Esophagus muscularis mucosa (tissue), 4 donors: ENCODE results near the gene CHKA. TPM values are rescaled to one million over a fixed set of nuclear protein-coding genes. Genes with fewer than 3 reads are reported as not detected.

Source experiments
- DNase-seq: peaks from one replicate; pipeline ENCODE4 v3.0.0-alpha.2; 2017; ENCODE audit errors: extremely low spot score
- H3K27ac ChIP-seq, 4 donors: fragments of 200-600 bp; sonication (generic); replicated peaks in 1 of 4; 1 replicate in 3 of 4; 2 replicates in 1 of 4; pipeline ENCODE4 v1.5.1; 2016 to 2019; ENCODE audit warnings: mild to moderate bottlenecking in 1 of 4
- H3K27me3 ChIP-seq, 4 donors: fragments of 200-600 bp; sonication (generic); one replicate each; pipeline versions ENCODE4 v1.5.1 to v1.6.0; 2016 to 2019
- H3K36me3 ChIP-seq, 4 donors: fragments of 200-600 bp; sonication (generic); one replicate each; pipeline ENCODE4 v1.5.1; 2016 to 2019
- H3K4me1 ChIP-seq, 4 donors: fragments of 200-600 bp; sonication (generic); one replicate each; pipeline ENCODE4 v1.5.1; 2016 to 2019
- H3K4me3 ChIP-seq, 4 donors: fragments of 200-600 bp; sonication (generic); 1 replicate in 2 of 4; 2 replicates in 2 of 4; pipeline ENCODE4 v1.5.1; 2016 to 2019; ENCODE audit warnings: mild to moderate bottlenecking in 4 of 4, moderate library complexity in 1 of 4
- H3K9me3 ChIP-seq, 4 donors: fragments of 200-600 bp; sonication (generic); 1 replicate in 3 of 4; 2 replicates in 1 of 4; pipeline ENCODE4 v1.5.1; 2016 to 2019
- CTCF ChIP-seq, 3 experiments: fragments of 200-600 bp in 2 of 3; fragments of 450-650 bp in 1 of 3; sonication (generic) in 2 of 3; IDR thresholded peaks; one replicate each; pipeline ENCODE4 v1.5.1; 2017 to 2019; ENCODE audit warnings: antibody characterized with exemption in 3 of 3, mild to moderate bottlenecking in 2 of 3, moderate library complexity in 1 of 3
- EP300 ChIP-seq: sonication (generic); formaldehyde crosslinking; IDR thresholded peaks from one replicate; pipeline ENCODE4 v1.6.1; 2017; ENCODE audit warnings: antibody characterized with exemption
- POLR2A ChIP-seq: fragments of 450-650 bp; IDR thresholded peaks from one replicate; pipeline ENCODE4 v1.6.1; 2017; ENCODE audit warnings: antibody characterized with exemption, moderate library complexity, mild to moderate bottlenecking, low read depth
- POLR2AphosphoS5 ChIP-seq, 2 donors: sonication (generic); formaldehyde crosslinking; IDR thresholded peaks; one replicate each; pipeline ENCODE4 v1.6.1; 2017; ENCODE audit warnings: antibody characterized with exemption in 2 of 2
- WGBS: methylation state at CpG from one replicate; pipeline ENCODE4 v1.1.5; 2018; 5-methylcytosine and 5-hydroxymethylcytosine counted together
- intact Hi-C: fragments of 100-400 bp; cut with DNase I; formaldehyde crosslinking; loops from one replicate; pipeline ENCODE4 v1.15.1; 2023
- total RNA-seq, 4 donors: library from RNA; depleted of rRNA; stranded (reverse); fragments of >200 nt; gene quantifications; one replicate each; pipeline versions ENCODE4 v1.1.0 to v1.2.1, GENCODE V29; 2016

The CHKA gene
- total RNA-seq, 4 donors from 2014 or later = 13.8 to 20.3 (median 18.3) TPM

- Histone ChIP-seq H3K4me3 (no peak overlapping the region), H3K36me3 (peaks cover 0 to 38% (median 10%) of the 10 kb centered on the region in 4 donors), H3K9me3 (no peaks in the 10 kb centered on the region), H3K27me3 (no peaks in the 10 kb centered on the region), H3K27ac (no peak overlapping the region), H3K4me1 (peaks cover 0 to 11% (median 0%) of the 10 kb centered on the region in 4 donors)
- WGBS = 97% methylated on average over 7 of the region's 8 CpGs
- DNase-seq = no peak
- intact Hi-C loops = no loop called here
- TF ChIP-seq POLR2AphosphoS5 (IDR thresholded peaks at IDR 0.05) = no peak
- no peak for TF ChIP-seq CTCF (IDR thresholded peaks at IDR 0.05)
- no peak for TF ChIP-seq POLR2A
- no peak for TF ChIP-seq EP300
Observed at GRCh38 chr11:68080860-68081259, 40.3 kb downstream of the CHKA start.

- Histone ChIP-seq H3K36me3 (peaks cover 0 to 55% (median 21%) of the 10 kb centered on the region in 4 donors), H3K27me3 (no peaks in the 10 kb centered on the region)
Observed at GRCh38 chr11:68077617-68078582, 43.3 kb downstream of the CHKA start.

GRCh38 chr11:68076371-68077042 lies 44.7 kb downstream of the CHKA start:
- Histone ChIP-seq H3K27ac (no peak overlapping the region), H3K36me3 (peaks cover 9 to 67% (median 29%) of the 10 kb centered on the region in 4 donors), H3K4me3 (no peak overlapping the region), H3K4me1 (peaks cover 0 to 1% (median 0%) of the 10 kb centered on the region in 4 donors), H3K27me3 (no peaks in the 10 kb centered on the region), H3K9me3 (no peaks in the 10 kb centered on the region)
- 80% methylated on average over 11 of the region's 11 CpGs for WGBS
- no peak for DNase-seq
- intact Hi-C loops = no loop called here
- TF ChIP-seq EP300 = no peak
- peak in 2 of 3 experiments; percentile 5 to 7 for TF ChIP-seq CTCF (IDR thresholded peaks at IDR 0.05)

More at GRCh38 chr11:68077617-68078582, 43.3 kb downstream of the CHKA start:
- TF ChIP-seq POLR2A = no peak
- WGBS = 83% methylated on average over 8 of the region's 8 CpGs
- no peak overlapping the region for H3K27ac ChIP-seq
- H3K9me3 ChIP-seq = no peaks in the 10 kb centered on the region
- intact Hi-C loops = no loop called here
- no peak overlapping the region for H3K4me3 ChIP-seq
- H3K4me1 ChIP-seq = peaks cover 0 to 11% (median 0%) of the 10 kb centered on the region in 4 donors
- no peak for DNase-seq

- intact Hi-C loops = no loop called here
- Histone ChIP-seq H3K4me1 (no peaks in the 10 kb centered on the region), H3K27me3 (no peaks in the 10 kb centered on the region), H3K4me3 (no peak overlapping the region), H3K27ac (no peak overlapping the region), H3K36me3 (peaks cover 17 to 67% (median 36%) of the 10 kb centered on the region in 4 donors), H3K9me3 (no peaks in the 10 kb centered on the region)
- no peak for DNase-seq
- WGBS = 89% methylated on average over 10 of the region's 10 CpGs
- TF ChIP-seq POLR2AphosphoS5 (IDR thresholded peaks at IDR 0.05) = no peak
- no peak for TF ChIP-seq CTCF (IDR thresholded peaks at IDR 0.05)
- TF ChIP-seq POLR2A = no peak
- TF ChIP-seq EP300 = no peak
Observed at GRCh38 chr11:68074584-68075352, 46.4 kb downstream of the CHKA start.
